TTC549 (cell line): ENCODE data around the gene KRTAP10-2.

Source experiments
- FAIRE-seq: peaks from 2 replicates; lab custom pipeline; 2012; peaks lifted over from hg19 to GRCh38; lab: Jason Lieb, UNC

KRTAP10-2 gene

GRCh38 chr21:44526096-44526997 is 25.0 kb downstream of the KRTAP10-2 start:
- FAIRE-seq, result no peak

GRCh38 chr21:44525391-44526095 is 25.8 kb downstream of the KRTAP10-2 start:
- FAIRE-seq, result no peak

DNA sequence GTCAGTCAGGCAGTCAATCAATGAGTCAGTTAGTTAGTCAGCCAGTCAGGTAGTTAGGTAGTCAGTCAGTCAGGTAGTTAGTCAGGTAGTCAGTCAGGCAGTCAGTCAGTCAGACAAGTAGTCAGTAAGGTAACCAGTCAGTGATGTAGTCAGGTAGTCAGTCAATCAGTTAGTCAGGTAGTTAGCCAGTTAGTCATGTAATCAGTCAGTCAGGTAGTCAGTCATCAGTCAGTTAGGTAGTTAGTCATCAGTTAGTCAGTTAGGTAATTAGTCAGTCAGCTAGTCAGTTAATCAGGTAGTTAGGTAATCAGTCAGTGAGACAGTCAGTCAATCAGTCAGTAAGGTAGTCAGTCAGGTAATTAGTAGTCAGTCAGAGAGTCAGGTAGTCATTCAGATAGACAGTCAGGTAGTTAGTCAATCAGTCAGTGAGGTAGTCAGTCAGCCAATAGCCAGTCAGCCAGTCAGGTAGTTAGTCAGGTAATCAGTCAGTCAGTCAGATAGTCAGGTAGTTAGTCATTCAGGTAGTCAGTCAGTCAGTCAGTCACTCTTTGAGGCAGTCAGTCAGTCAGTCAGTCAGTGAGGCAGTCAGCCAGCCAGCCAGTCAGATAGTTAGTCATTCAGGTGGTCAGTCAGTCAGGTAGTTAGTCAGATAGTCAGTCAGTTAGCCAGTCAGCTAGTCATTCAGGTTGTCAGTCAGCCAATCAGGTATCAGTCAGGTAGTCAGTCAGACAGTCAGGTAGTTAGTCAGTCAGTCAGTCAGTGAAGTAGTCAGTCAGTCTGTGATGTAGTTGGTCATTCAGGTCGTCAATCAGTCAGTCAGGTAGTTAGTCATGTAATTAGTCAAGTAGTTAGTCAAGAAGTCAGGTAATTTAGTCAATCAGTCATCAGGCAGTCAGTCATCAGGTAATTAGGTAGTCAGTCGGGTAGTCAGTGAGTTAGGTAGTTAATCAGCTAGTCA is 26.6 kb downstream of the KRTAP10-2 start:
- no peak for FAIRE-seq

DNA sequence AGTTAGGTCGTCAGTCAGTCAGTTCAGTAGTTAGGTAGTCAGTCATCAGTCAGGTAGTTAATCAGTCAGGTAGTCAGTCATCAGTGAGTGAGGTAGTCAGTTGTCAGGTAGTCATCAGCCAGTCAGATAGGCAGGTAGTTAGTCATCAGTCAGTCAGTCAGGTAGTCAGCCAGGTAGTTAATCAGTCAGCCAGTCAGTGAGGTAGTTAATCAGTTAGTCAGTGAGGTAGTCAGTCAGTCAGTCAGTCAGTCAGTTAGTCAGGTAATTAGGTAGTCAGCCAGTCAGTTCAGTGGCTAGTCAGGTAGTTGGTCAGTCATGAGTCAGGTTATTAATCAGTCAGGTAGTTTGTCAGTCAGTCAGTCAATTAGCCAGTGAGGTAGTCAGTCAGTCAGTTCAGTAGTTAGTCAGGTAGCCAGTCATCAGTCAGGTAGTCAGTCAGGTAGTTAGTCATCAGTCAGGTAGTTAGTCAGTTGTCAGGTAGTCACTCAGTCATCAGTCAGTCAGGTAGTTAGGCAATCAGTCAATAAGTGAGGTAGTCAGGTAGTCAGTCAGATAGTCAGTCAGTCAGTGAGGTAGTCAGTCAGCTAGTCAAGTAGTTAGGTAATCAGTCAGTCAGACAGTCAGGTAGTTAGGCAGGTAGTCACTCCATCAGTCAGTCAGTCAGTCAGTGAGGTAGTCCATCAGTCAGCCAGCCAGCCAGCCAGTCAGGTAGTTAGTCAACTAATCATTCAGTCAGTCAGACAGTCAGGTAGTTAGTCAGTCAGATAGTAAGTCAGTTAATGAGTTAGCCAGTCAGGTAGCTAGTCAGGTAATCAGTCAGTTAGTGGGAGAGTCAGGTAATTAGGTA is 27.5 kb downstream of the KRTAP10-2 start:
- FAIRE-seq, result no peak

- FAIRE-seq, result no peak
Observed at GRCh38 chr21:44522753-44523204, 28.5 kb downstream of the KRTAP10-2 start.

DNA sequence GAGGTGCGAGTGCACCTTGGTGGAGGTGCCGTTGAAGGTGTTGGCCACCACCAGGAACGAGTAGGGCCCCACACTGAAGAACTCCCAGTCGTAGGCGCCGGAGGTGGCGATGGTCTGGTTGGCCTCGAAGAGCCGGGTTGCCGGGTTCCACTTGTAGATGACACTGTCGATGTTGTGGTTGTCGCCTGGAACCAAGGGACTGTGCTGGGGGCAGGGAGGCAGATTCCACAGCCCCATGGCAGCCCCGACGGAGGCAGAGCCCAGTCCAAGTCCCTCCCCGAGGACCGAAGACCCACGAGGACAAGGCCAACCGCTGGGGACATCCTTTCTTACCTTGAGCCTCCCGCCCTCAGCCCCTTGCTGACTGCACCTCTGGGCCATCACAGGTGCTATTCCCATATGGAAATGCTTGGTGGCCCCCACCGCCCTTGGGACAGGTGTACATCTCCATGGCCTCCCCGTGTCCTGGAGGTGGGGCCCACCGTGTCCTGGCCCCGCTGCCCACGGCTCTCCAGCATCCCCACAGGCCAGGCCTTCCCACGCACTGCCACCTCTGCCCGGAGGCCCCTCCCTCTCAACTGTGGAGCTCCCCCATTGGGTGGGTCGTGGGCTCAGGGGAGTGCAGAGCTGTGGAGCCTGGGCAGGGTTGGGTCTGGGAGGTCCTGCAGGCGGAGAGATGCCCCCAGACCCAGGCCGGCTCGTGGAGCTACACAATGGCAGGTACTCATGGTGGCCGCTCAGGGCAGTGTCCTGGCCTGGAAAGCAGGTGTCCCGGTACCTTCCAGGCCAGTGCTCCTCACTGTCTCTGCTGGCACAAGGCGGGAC is 29.2 kb downstream of the KRTAP10-2 start:
- no peak for FAIRE-seq

DNA sequence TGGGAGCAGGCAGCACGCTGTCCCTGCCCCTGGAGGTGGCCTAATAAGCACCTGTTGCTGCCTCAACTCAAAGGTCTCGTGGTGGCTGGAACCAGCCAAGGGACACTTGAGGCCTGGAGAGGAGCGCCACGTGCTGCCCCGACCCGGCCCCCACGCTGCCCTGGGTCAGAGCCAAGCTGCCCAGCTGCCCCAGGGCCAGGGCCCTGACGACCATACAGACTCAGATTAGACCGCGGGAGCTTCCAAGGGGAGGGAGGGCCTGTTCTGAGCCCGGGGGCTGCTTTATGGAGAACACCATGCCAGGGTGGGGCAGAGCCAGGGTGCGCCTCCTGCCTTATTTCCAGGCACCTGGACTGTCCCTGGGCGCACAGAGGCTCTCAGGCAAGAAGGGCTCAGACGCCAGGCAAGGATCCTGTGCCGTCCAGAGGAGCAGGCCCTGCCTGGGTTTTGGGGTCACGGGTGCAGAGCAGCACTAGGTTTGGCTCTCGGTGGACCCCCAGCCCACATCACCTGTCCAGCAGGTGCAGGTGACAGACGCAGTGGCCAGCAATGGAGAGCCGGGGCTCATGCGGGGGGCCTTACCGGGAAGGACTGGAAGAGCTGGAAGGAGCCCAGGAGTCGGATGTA is 29.9 kb downstream of the KRTAP10-2 start:
- no peak for FAIRE-seq

DNA sequence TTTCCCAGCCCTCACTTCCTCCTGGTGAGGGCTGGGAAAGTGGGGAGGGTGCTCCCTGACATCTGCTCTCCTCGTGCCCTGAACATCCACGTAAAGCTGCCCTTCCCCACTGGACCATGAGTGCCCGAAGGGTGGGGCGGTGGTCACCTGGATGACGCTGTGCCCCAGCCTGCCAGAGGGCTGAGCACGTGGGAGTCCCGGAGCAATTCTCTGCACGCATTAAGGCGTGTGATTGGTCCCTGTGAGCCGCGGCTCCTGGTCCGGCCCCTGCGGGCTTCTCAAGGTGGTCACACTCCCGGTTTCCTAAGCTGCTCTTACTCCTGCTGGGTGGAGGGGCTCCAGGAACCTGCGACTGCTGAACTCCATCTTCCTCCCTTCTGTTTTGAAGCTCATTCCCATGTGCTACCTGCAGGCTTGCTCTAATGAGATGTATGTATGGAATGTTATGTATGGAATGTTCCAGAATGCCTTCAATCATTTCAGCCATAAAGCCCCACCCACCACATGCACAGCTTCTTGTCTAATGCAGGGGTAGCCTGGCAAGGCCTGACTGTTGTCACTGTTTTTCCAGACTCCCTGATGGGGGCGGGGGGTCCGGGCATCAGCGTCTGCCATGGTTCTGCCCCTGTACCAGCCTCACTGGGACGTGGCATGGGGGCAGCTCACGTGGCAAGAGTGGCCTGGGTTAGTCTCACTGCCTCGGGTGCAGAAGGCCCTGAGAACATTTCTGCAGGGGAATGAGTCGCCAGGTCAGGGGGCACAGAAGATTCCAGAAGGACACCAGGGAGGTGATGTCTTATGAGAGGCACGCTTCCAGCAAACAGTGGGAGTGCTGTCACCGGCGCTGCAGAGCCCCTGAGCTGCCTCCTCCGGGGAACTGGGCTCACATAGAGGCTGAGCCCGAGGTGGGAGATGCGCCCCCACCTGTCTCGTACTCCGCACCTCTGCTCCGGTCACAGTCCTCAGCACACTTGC is 30.7 kb downstream of the KRTAP10-2 start:
- no peak for FAIRE-seq

DNA sequence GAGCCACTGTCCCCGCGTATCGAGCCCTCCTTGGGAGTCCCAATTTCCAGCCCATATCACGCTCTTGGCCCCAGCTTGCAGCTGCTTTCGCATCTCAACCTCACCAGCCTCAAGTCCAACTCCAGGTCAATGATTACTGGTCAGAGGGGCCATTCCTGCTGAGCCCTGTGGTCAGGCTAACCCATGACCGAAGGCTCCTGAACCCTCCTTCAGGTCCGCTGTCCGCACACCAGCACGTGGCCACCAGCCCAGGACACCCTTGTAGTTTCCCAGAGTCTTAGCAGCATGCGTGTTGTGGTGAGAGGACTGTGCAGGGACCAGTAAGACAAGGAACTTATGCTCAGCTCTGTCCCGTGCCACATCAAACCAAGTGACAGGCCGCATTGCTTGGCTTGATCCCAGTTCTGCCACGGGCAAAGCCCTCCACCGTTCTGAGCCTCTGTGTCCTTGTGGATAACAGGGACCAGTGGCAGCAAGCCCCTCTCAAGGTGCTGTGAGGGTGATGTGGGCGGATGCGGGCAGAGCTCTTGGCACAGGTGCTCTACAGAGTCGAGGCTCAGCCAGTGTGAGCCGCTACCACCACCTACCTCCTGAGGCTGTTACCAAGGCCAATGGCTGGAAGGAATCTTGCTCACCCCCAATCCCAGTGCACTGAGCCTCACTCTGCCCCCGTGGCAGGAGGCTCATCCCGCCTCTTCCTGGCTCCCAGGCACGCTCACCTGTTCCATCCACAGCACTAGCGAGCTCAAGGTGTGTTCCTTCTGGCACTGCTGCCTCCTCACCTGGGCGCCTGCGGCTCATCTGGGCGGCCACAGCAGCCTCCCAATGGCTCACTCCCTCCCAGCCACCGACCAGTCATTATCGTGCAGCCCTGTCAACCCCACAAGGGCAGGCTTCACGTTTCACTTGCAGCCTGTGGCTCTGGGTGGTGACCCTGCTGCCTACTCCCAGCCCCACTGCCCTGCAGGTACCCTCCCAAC is 31.7 kb downstream of the KRTAP10-2 start:
- no peak for FAIRE-seq

- FAIRE-seq, result no peak
Observed at GRCh38 chr21:44518686-44519085, 32.6 kb downstream of the KRTAP10-2 start.

DNA sequence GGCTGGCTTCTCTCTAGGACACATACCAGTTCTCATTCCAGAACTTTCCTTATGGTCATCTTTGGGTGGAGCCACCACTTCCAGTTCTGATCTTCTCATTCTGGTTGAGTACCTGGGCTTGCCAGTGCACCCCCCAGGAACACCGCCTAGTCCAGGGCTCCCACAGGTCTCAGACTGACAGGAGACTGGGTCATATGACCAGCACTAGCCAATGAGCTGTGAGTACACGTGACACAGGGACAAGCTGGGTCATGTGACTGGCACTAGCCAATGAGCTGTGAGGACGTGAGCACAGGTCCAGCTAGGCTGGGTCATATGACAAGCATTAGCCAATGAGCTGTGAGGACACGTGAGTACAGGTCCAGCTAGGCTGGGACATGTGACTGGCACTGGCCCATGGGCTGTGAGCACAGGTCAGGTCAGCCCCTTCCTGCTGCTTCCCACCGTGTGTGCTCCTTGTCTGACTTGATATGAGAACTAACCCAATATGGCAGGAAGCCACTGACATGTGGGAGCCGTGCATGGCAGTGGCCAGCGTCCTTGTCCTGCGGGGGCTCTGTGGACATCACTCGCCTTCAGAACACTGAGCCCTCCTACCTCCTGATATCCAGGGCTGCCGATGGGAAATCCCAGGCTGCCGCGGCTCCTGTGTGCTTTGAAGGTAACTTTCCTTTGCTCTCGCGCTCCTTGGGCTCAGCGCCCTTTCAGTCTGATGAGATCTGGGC is 34.0 kb downstream of the KRTAP10-2 start:
- peak; percentile 99 for FAIRE-seq

GRCh38 chr21:44516828-44517174 is 34.5 kb downstream of the KRTAP10-2 start:
- FAIRE-seq, result no peak

- no peak for FAIRE-seq
Observed at GRCh38 chr21:44516342-44516741, 35.0 kb downstream of the KRTAP10-2 start.

DNA sequence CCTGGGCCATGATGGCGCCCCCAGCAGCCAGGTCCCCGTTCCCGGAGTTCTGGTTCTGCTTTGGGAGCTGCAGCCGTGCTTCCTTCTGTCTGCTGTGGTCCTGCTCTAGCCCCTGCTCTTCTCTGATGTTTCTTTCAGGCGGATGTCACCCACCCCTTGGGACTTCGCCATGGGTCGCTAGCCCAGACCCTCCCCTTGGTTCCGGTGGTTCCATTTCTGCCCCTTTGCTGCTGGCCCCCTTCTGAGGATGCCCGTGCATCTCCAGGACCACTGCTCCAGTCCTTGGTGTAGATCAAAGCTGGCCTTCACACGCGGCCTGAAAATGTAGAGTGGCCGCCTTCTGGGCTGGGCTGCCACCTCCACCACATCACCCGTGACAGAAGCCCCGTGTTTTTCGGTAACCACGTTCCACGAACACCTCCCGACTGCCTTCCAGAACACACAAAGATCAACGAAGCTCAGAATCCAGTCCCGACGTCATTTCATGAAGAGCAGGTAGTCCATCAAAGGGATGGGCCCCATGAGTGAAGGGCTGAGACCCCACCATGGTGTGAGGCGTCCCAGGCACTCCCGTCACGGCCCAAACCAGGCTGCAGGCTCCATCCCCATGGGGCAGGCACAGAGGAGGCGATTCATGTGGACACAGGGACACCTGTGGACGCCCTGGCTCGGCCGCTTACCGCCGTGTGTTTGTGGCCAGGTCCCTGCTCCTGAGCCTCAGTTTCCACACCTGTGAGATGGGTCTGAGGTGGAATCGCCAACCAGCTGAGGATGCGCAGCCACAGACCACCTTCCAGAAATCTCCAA is 35.7 kb downstream of the KRTAP10-2 start:
- FAIRE-seq, result no peak

- no peak for FAIRE-seq
Observed at GRCh38 chr21:44514746-44515358, 36.5 kb downstream of the KRTAP10-2 start.

- no peak for FAIRE-seq
Observed at GRCh38 chr21:44514218-44514520, 37.1 kb downstream of the KRTAP10-2 start.
